Measurements from ENCODE around the gene BRD7. TPM values are rescaled to one million over a fixed set of nuclear protein-coding genes. Genes with fewer than 3 reads are reported as not detected.

BRD7 gene
- total and polyA plus RNA-seq, 4 donors = 13.3 to 34.3 (median 14.1) TPM

DNA sequence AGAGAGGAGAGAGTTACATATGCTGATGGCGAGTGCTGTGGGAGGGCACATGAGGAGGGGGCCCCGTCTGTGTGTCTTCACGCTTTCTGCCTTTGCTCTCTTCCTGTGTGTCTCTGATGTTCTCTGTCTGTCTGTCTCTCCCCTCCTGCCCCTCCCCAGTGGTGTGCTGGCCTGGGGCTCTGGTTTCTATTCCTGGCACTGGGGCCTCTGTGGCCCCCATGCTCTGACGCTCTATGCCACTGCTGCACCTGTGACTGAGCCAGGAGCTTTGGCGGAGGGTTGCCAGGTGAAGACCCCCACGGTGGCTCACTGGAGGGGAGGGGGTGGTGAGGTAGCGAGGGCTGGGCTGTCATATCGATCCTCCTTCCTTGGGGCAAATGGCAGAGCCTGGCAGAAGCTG, 24.6 kb upstream of the BRD7 start:
- Histone ChIP-seq H3K27me3 (ENCODE audit: control insufficient read depth in 4 of 4, insufficient read depth in 4 of 4, low read length in 3 of 4) (no peaks in the 10 kb centered on the region), H3K9ac (ENCODE audit: low read depth in 1 of 2, low read length in 2 of 2) (no peak overlapping the region), H3K4me1 (ENCODE audit: control insufficient read depth in 4 of 4, insufficient read depth in 4 of 4, low read length in 3 of 4) (no peaks in the 10 kb centered on the region), H3K4me3 (ENCODE audit: low read depth in 1 of 3, low read length in 3 of 3) (no peak overlapping the region), H3K27ac (ENCODE audit: low read depth in 1 of 2, low read length in 2 of 2) (no peak overlapping the region), H3K36me3 (ENCODE audit: control insufficient read depth in 4 of 4, insufficient read depth in 3 of 4, low read depth in 1 of 4, low read length in 3 of 4) (no peaks in the 10 kb centered on the region), H3K9me3 (ENCODE audit: control insufficient read depth in 4 of 4, low read length in 3 of 4) (no peaks in the 10 kb centered on the region)
- TF ChIP-seq NR2F2 (IDR thresholded peaks at IDR 0.05) (no peak), FOXA2 (IDR thresholded peaks at IDR 0.05) (no peak), GABPA (IDR thresholded peaks at IDR 0.05 in 1 of 2, conservative IDR thresholded peaks at IDR 0.05 in 1 of 2) (no peak)
- DNase-seq (ENCODE audit: low spot score) = no peak
- WGBS = 69% methylated on average over 8 of the region's 8 CpGs

- TF ChIP-seq RAD21 (IDR thresholded peaks at IDR 0.05) = no peak
- no peak for TF ChIP-seq FOXA2 (IDR thresholded peaks at IDR 0.05)
- no peak for TF ChIP-seq SP1 (IDR thresholded peaks at IDR 0.05)
- TF ChIP-seq HNF4G (IDR thresholded peaks at IDR 0.05) = no peak
- TF ChIP-seq, protein P1, sequence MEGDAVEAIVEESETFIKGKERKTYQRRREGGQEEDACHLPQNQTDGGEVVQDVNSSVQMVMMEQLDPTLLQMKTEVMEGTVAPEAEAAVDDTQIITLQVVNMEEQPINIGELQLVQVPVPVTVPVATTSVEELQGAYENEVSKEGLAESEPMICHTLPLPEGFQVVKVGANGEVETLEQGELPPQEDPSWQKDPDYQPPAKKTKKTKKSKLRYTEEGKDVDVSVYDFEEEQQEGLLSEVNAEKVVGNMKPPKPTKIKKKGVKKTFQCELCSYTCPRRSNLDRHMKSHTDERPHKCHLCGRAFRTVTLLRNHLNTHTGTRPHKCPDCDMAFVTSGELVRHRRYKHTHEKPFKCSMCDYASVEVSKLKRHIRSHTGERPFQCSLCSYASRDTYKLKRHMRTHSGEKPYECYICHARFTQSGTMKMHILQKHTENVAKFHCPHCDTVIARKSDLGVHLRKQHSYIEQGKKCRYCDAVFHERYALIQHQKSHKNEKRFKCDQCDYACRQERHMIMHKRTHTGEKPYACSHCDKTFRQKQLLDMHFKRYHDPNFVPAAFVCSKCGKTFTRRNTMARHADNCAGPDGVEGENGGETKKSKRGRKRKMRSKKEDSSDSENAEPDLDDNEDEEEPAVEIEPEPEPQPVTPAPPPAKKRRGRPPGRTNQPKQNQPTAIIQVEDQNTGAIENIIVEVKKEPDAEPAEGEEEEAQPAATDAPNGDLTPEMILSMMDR (IDR thresholded peaks at IDR 0.05; ENCODE audit: low read depth, low read length, missing input control) = no peak
- no peak for TF ChIP-seq FOXA1 (IDR thresholded peaks at IDR 0.05)
- Histone ChIP-seq H3K4me3 (ENCODE audit: low read depth in 1 of 3, low read length in 3 of 3) (no peak overlapping the region), H3K27me3 (ENCODE audit: control insufficient read depth in 4 of 4, insufficient read depth in 4 of 4, low read length in 3 of 4) (no peaks in the 10 kb centered on the region), H3K9ac (ENCODE audit: low read depth in 1 of 2, low read length in 2 of 2) (no peak overlapping the region), H3K9me3 (ENCODE audit: control insufficient read depth in 4 of 4, low read length in 3 of 4) (no peaks in the 10 kb centered on the region), H3K4me1 (ENCODE audit: control insufficient read depth in 4 of 4, insufficient read depth in 4 of 4, low read length in 3 of 4) (no peaks in the 10 kb centered on the region), H3K27ac (ENCODE audit: low read depth in 1 of 2, low read length in 2 of 2) (no peak overlapping the region), H3K36me3 (ENCODE audit: control insufficient read depth in 4 of 4, insufficient read depth in 3 of 4, low read depth in 1 of 4, low read length in 3 of 4) (no peaks in the 10 kb centered on the region)
- 88% methylated on average over 30 of the region's 30 CpGs for WGBS
- peak; percentile 14 for DNase-seq (ENCODE audit: low spot score)
Measured at GRCh38 chr16:50390914-50391716, 22.3 kb upstream of the BRD7 start.

GRCh38 chr16:50390371-50390771, 21.6 kb upstream of the BRD7 start:
- Histone ChIP-seq H3K4me3 (ENCODE audit: low read depth in 1 of 3, low read length in 3 of 3) (no peak overlapping the region), H3K9ac (ENCODE audit: low read depth in 1 of 2, low read length in 2 of 2) (no peak overlapping the region), H3K4me1 (ENCODE audit: control insufficient read depth in 4 of 4, insufficient read depth in 4 of 4, low read length in 3 of 4) (no peaks in the 10 kb centered on the region), H3K27me3 (ENCODE audit: control insufficient read depth in 4 of 4, insufficient read depth in 4 of 4, low read length in 3 of 4) (no peaks in the 10 kb centered on the region), H3K36me3 (ENCODE audit: control insufficient read depth in 4 of 4, insufficient read depth in 3 of 4, low read depth in 1 of 4, low read length in 3 of 4) (no peaks in the 10 kb centered on the region), H3K27ac (ENCODE audit: low read depth in 1 of 2, low read length in 2 of 2) (no peak overlapping the region), H3K9me3 (ENCODE audit: control insufficient read depth in 4 of 4, low read length in 3 of 4) (no peaks in the 10 kb centered on the region)
- DNase-seq (ENCODE audit: low spot score) = no peak
- WGBS = 90% methylated on average over 11 of the region's 11 CpGs
- TF ChIP-seq FOXA1 (IDR thresholded peaks at IDR 0.05) (no peak), TAF1 (conservative IDR thresholded peaks at IDR 0.05) (no peak), RAD21 (IDR thresholded peaks at IDR 0.05) (no peak), ZBTB33 (IDR thresholded peaks at IDR 0.05) (no peak), NR2F2 (IDR thresholded peaks at IDR 0.05) (no peak), HNF4A (conservative IDR thresholded peaks at IDR 0.05) (no peak), GABPA (IDR thresholded peaks at IDR 0.05 in 1 of 2, conservative IDR thresholded peaks at IDR 0.05 in 1 of 2) (no peak), SP1 (IDR thresholded peaks at IDR 0.05) (no peak), HNF4G (IDR thresholded peaks at IDR 0.05) (no peak), JUND (IDR thresholded peaks at IDR 0.05) (no peak), FOXA2 (IDR thresholded peaks at IDR 0.05) (no peak), YY1 (IDR thresholded peaks at IDR 0.05) (no peak)
- TF ChIP-seq, protein P2, sequence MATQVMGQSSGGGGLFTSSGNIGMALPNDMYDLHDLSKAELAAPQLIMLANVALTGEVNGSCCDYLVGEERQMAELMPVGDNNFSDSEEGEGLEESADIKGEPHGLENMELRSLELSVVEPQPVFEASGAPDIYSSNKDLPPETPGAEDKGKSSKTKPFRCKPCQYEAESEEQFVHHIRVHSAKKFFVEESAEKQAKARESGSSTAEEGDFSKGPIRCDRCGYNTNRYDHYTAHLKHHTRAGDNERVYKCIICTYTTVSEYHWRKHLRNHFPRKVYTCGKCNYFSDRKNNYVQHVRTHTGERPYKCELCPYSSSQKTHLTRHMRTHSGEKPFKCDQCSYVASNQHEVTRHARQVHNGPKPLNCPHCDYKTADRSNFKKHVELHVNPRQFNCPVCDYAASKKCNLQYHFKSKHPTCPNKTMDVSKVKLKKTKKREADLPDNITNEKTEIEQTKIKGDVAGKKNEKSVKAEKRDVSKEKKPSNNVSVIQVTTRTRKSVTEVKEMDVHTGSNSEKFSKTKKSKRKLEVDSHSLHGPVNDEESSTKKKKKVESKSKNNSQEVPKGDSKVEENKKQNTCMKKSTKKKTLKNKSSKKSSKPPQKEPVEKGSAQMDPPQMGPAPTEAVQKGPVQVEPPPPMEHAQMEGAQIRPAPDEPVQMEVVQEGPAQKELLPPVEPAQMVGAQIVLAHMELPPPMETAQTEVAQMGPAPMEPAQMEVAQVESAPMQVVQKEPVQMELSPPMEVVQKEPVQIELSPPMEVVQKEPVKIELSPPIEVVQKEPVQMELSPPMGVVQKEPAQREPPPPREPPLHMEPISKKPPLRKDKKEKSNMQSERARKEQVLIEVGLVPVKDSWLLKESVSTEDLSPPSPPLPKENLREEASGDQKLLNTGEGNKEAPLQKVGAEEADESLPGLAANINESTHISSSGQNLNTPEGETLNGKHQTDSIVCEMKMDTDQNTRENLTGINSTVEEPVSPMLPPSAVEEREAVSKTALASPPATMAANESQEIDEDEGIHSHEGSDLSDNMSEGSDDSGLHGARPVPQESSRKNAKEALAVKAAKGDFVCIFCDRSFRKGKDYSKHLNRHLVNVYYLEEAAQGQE (IDR thresholded peaks at IDR 0.05) = no peak
- TF ChIP-seq, protein P1 (IDR thresholded peaks at IDR 0.05; ENCODE audit: low read depth, low read length, missing input control) = no peak
- TF ChIP-seq, protein P3, sequence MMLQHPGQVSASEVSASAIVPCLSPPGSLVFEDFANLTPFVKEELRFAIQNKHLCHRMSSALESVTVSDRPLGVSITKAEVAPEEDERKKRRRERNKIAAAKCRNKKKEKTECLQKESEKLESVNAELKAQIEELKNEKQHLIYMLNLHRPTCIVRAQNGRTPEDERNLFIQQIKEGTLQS (IDR thresholded peaks at IDR 0.05) = no peak
- TF ChIP-seq, protein P4, sequence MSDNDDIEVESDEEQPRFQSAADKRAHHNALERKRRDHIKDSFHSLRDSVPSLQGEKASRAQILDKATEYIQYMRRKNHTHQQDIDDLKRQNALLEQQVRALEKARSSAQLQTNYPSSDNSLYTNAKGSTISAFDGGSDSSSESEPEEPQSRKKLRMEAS (IDR thresholded peaks at IDR 0.05) = no peak

Measured in liver (tissue), 9 donors.